Mononuclear cell (primary cell): ENCODE results near the gene RNF224. TPM values are rescaled to one million over a fixed set of nuclear protein-coding genes. Genes with fewer than 3 reads are reported as not detected.

Experiments used
- H3K27me3 ChIP-seq: 2 replicates; pipeline ENCODE4 v1.6.0; 2011; ENCODE audit warnings: low read length, control low read depth; ENCODE audit not compliant: insufficient read depth
- H3K4me1 ChIP-seq: 2 replicates; pipeline ENCODE4 v1.5.1; 2011; ENCODE audit warnings: mild to moderate bottlenecking, low read length, control low read depth; ENCODE audit not compliant: insufficient read depth
- H3K4me3 ChIP-seq: 2 replicates; pipeline ENCODE4 v1.5.1; 2011; ENCODE audit warnings: mild to moderate bottlenecking, low read length, moderate library complexity
- H3K9me3 ChIP-seq: 2 replicates; pipeline ENCODE4 v1.5.1; 2011; ENCODE audit warnings: low read depth, mild to moderate bottlenecking, control low read depth, low read length
- total RNA-seq: library from RNA; depleted of rRNA; stranded (reverse); fragments of >200 nt; gene quantifications from one replicate; pipeline ENCODE4 v1.2.3, GENCODE V29; 2012

The RNF224 gene
- total RNA-seq, 1 donor: 0.10 TPM

DNA sequence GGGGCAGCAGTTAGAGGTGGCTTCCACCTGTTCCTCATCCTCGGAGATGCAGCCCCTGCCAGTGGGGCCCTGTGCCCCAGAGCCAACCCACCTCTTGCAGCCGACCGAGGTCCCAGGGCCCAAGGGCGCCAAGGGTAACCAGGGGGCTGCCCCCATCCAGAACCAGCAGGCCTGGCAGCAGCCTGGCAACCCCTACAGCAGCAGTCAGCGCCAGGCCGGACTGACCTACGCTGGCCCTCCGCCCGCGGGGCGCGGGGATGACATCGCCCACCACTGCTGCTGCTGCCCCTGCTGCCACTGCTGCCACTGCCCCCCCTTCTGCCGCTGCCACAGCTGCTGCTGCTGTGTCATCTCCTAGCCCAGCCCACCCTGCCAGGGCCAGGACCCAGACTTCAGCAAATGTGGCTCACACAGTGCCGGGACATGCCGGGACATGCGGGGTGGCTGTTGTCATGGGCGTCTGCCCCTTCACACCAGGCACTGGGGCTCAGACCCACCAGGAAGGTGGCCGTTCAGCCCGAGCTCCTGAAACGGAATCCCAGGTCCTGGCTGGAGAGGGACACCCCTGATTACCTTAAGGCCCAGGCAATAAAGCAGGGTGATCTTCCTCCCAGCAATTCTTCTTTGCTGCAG lies 1.5 kb upstream of the RNF224 start:
- Histone ChIP-seq H3K27me3 (no peaks in the 10 kb centered on the region), H3K4me1 (peaks cover 24% of the 10 kb centered on the region), H3K4me3 (no peak overlapping the region), H3K9me3 (no peaks in the 10 kb centered on the region)

DNA sequence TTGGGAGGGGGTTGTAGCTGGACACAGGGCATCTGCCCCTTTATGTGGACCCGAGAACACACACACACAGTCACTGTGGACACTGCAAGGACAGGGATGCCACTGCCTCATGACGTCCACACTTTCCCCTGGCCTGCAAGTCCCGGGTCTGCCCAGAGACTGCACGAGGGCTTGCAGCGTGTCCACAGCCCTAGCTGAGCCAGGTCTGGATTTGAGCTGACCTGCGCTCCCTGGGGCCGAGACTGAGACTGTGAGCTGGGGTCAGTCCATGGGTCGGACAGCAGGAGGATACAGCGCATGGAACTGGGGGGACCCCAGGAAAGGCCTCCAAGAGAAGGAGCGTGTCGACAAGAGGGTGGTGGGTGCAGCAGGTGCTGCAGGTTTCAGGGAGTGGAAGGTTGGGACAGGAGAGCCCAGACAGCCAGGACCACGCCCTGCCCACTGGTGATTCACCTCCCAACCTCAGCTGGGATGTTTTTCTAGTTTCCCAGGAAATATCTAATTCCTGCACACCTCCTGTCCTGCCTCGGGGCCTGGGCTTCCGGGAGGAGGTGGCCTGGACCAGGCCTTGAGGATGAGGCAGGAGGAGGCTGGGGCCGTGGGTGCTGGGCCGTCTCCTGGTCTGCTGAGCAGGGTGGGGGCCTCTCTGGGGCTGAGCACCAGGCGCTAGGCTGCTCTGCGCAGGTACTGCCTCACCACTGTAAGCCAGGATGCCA lies 806 bp upstream of the RNF224 start:
- Histone ChIP-seq H3K9me3 (no peaks in the 10 kb centered on the region), H3K27me3 (no peaks in the 10 kb centered on the region), H3K4me3 (no peak overlapping the region), H3K4me1 (peaks cover 24% of the 10 kb centered on the region)

DNA sequence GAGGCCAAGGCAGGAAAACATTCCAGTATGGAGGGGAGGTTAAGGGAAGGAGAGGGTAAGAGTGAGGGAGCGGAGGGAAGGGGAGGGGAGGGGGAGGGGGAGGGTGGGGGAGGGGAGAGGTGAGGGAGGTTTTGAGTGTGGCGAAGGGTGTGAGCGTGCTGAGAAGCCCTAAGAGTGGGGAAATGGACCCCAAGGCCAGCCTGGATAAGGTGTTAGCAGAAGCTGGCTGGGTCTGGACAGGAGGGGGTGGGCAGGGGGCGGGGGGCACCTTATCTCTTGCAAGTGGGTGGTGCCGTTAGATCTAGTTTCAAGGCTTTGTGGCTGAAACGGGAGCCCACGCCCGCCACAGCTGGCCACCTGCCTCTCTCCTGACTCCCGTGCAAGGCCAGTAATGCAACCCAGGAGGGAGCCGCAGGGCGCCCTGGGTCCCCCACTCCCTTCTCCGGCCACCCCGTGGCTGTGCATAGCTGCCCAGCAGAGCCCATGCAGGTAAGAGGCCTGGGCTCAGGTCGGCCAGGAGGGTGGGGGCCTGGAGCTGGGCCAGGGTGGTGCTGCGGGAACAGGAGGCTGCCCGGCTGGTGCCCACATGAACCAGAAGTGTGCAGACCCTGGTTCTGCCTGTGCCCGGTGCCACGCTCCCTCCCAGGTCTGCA lies 677 bp downstream of the RNF224 start:
- H3K27me3 ChIP-seq: no peaks in the 10 kb centered on the region

DNA sequence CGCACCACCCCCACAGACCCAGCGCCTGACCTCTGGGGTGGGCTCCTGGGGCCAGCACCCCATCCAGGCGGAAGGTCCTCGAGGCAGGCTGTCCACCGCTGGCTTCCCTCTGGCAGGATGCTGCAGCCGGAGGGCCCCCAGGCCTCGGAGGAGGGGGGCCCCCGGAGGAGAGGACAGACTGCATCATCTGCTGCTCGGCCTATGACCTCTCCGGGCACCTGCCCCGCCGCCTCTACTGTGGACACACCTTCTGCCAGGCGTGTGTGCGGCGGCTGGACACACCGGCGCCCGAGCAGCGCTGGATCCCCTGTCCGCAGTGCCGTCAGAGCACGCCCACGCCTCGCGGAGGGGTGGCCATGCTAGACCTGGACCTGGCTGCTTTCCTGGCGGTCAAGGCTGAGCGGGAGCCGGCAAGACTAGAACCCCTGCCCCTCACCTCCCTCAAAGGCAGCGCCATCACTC lies 1.2 kb downstream of the RNF224 start:
- no peaks in the 10 kb centered on the region for H3K9me3 ChIP-seq
- no peak overlapping the region for H3K4me3 ChIP-seq
- H3K27me3 ChIP-seq: no peaks in the 10 kb centered on the region
- peaks cover 16% of the 10 kb centered on the region for H3K4me1 ChIP-seq

More for the DNA sequence above, 677 bp downstream of the RNF224 start:
- H3K4me1 ChIP-seq: peaks cover 17% of the 10 kb centered on the region
- no peaks in the 10 kb centered on the region for H3K9me3 ChIP-seq
- H3K4me3 ChIP-seq: no peak overlapping the region

DNA sequence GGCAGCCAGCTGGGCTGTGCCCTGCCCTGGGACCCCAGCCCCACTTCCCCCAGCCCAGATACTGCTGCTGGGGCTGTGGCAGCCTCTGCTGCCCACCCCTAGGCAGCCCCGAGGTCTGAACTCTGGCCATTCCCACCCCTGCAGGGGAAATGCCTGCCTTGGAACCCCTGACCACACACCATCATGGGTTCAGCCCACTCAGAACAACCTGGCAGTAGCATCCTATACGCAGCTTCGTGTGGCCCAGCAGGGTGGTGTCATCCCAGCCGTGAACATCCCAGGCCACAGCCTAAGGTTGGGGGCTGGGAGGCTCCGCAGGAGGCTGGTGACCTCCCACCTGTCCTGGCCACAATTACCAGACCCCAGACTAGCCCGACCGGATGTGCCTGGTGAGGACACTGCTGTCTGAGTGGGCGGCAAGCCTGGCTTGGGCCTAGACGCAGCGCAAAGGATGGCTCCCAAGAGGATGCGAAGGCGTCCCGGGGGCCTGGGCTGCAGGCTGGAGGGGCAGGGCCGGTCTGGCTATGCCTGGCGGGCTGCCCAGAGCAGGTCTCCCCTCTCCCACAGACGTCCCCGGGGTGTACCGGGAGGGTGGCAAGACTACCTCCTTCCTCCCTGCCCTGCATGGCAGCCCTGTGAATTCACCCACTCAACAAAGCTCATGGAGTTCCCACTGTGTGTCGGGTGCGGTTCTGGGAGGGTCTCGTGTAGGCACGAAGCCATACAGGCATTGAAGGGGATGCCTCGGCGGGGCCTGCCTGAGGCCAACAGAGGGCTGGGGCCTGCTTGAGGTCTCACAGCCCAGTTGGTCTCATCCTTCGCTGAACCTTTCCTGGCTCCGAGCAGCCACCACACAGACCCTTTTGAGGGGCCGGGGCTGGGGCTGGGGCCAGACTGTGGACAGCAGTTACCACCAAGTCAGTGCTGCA lies 1.9 kb downstream of the RNF224 start:
- Histone ChIP-seq H3K4me1 (peaks cover 10% of the 10 kb centered on the region), H3K4me3 (no peak overlapping the region), H3K9me3 (no peaks in the 10 kb centered on the region), H3K27me3 (no peaks in the 10 kb centered on the region)

DNA sequence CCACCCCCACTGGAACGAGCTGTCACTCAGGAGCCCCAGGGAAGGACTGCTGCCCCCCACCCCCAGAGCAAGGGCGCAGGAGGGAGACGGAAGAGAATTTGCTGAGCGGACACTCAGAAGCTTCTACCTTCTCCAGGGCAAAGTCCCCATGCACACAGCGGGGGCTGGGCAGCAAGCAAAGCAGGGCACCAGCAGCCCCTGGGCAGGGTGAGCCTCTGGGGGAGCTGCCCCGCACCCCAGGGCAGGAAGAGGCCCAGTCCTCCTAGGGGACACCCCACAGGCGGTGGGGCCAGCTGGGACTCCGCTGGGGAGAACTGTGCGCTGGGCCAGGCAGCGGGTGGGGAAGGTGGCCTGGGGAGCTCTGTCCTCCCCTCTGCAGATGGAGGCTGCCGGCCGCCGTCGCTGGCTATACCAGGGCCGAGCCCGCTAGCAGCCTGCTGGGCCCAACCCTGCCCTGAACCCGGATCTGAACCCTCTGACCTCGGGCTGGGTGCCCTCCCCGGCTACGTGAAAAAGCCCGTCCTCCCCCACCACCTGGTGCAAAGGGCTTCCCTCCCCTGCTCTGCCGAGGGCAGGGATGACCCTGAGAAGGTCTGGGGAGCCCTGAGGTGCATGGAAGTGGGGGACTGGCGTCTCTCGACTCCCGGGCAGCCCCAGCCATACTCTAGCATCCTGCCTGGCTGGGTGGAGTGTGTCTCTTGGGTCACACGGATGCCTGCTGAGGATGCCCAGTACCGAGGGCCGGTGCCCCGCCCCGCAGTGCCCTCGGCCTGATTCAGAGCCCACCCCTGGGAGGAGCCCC lies 2.8 kb downstream of the RNF224 start:
- no peaks in the 10 kb centered on the region for H3K9me3 ChIP-seq
- H3K4me1 ChIP-seq: peaks cover 4% of the 10 kb centered on the region
- H3K4me3 ChIP-seq: no peak overlapping the region
- no peaks in the 10 kb centered on the region for H3K27me3 ChIP-seq

DNA sequence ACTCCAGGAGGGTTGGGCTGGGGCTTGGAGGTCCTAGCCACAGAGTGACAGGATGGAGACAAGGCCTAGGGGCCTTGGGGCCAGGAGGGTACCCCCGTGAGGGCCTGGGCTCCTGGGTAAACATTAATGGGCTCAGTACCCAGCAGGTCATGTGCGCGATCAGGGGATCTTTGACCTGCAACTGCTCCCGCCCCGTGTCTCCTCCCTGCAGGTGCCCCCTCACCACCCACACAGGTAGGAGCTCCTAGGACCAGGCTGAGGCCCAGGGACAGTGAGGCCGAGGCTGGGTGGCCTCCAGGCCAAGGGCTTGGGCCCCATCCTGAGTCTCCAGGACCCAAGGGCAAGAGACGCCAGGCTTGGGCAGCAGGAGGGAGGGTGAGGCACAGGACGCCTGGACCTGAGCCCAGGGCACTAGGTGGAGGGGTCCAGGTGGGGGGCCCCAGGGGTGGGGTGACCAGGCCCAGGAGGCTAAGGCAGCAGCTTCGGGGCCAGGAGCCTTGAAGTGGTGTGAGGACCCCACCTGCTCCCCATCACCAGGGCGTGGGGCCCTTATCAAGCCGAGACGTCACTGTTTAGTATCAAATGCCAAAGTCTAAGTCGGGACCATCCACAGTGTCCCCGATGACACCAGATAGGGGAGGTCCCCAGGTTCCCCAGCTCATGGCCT lies 3.5 kb downstream of the RNF224 start, which contains the start of gene SLC34A3:
Gene SLC34A3, plus strand, starts transcription at position 197 of the 667 bp plus-strand sequence. CDS start 802 bp downstream, outside the sequence.
- no peak within 1 kb of the TSS for H3K4me3 ChIP-seq
- no peaks in the 10 kb centered on the region for H3K27me3 ChIP-seq
- no peaks in the 10 kb centered on the region for H3K9me3 ChIP-seq
- H3K4me1 ChIP-seq: peaks cover 4% of the 10 kb centered on the region

DNA sequence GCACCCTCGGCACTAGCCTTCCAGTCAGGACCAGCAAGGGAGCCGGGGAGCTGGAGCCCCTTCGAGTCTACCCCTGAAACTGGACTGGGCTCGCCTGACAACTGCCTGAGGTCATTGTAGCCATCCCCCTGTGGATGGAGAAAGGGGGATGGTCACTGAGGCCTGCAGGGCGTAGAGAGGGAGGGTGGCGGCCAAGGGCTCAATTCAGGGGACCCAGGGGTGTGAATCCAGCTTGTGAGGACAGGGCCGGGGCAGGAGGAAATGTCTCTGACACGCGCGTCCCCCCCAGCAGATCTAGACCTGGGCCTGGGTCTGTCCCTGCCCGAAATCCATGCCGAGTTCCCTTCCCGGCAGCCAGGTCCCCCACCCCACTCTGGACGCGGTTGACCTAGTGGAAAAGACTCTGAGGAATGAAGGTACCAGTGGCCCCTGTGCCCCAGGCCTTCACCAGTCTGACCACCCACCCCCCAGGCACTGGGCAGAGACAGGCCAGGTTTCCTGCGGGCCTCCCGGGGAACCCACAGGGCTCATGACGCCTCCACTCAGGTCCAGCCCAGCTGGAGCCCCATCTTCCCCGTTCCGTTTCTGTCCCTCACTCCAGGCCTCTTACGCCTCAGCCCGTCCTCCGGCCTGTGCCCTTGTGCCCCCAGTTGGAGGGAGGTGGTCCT lies 4.2 kb downstream of the RNF224 start:
- no peaks in the 10 kb centered on the region for H3K27me3 ChIP-seq
- H3K4me3 ChIP-seq: no peak overlapping the region
- H3K4me1 ChIP-seq: peaks cover 11% of the 10 kb centered on the region
- H3K9me3 ChIP-seq: no peaks in the 10 kb centered on the region

DNA sequence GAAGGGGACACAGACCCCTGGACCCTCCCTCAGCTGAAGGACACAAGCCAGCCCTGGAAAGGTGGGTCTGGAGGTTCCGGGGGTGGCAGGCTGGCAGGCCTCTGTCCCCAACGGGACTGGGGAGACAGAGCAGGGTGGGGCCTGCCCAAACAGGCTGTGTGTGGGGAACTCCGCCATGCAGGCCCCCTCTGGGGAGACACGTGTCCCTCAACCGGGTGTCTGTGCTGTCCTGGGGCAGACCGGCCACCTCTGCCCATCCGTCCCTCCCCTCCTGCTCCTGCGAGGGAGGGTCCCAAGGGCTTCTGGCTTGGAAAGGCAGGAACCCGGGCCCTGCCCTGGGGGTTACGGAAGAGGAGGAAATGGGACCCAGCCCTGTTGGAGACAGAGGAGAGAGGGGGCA lies 4.8 kb downstream of the RNF224 start:
- peaks cover 17% of the 10 kb centered on the region for H3K4me1 ChIP-seq

DNA sequence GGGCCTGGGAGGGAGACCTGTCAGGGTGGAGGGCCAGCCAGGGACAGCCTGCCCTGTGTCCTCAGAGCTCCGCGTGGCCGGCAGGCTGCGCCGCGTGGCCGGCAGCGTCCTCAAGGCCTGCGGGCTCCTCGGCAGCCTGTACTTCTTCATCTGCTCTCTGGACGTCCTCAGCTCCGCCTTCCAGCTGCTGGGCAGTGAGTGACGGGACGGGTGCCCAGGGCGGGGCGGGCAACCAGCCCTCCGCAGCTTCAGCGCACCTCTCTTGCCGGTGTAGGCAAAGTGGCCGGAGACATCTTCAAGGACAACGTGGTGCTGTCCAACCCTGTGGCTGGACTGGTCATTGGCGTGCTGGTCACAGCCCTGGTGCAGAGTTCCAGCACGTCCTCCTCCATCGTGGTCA lies 5.2 kb downstream of the RNF224 start:
- H3K9me3 ChIP-seq: no peaks in the 10 kb centered on the region
- peaks cover 17% of the 10 kb centered on the region for H3K4me1 ChIP-seq
- H3K4me3 ChIP-seq: no peak overlapping the region
- H3K27me3 ChIP-seq: no peaks in the 10 kb centered on the region

More for the DNA sequence above, 4.8 kb downstream of the RNF224 start:
- Histone ChIP-seq H3K27me3 (no peaks in the 10 kb centered on the region), H3K4me3 (no peak overlapping the region), H3K9me3 (no peaks in the 10 kb centered on the region)

DNA sequence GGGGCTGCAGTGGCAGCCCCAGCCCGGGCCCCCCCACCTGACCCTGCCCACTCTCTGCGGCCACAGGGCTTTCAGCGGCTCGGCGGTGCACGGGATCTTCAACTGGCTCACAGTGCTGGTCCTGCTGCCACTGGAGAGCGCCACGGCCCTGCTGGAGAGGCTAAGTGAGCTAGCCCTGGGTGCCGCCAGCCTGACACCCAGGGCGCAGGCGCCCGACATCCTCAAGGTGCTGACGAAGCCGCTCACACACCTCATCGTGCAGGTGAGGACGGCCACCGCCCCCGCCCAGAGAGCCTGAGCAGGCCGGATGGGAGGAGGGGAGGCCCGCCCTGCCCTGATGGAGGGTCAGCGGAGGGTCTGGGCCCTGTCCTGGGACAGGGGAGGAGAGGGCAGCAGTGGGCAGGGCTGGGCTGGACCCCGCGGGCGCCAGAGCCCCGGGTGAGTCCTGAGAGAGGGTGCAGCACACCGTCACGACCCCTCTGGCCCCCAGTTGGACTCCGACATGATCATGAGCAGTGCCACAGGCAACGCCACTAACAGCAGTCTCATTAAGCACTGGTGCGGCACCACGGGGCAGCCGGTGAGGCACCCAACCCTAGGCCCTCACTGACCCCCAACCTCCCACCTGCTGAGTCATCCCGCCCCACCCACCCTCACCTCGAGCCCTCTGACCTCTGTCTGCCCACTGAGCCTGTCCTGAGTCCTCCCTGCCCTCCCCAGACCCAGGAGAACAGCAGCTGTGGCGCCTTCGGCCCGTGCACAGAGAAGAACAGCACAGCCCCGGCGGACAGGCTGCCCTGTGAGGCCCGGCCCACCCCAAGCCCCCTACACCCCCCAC lies 6.1 kb downstream of the RNF224 start:
- H3K4me1 ChIP-seq: peaks cover 17% of the 10 kb centered on the region
- no peaks in the 10 kb centered on the region for H3K9me3 ChIP-seq
- H3K4me3 ChIP-seq: no peak overlapping the region
- H3K27me3 ChIP-seq: no peaks in the 10 kb centered on the region

DNA sequence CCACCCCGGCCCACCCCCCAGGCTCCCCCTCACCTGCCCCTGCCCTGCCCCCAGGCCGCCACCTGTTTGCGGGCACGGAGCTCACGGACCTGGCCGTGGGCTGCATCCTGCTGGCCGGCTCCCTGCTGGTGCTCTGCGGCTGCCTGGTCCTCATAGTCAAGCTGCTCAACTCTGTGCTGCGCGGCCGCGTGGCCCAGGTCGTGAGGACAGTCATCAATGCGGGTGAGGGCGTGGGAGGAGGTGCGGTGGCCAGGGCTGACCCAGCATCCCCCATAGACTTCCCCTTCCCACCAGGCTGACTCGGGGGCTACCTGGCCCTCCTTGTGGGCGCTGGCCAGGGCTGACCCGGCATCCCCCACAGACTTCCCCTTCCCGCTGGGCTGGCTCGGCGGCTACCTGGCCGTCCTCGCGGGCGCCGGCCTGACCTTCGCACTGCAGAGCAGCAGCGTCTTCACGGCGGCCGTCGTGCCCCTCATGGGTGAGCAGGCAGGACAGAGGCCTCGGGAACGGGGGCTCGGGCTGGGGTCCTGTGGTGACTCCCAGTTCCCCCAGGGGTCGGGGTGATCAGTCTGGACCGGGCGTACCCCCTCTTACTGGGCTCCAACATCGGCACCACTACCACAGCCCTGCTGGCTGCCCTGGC lies 6.9 kb downstream of the RNF224 start:
- Histone ChIP-seq H3K27me3 (no peaks in the 10 kb centered on the region), H3K4me3 (no peak overlapping the region), H3K9me3 (no peaks in the 10 kb centered on the region), H3K4me1 (peaks cover 24% of the 10 kb centered on the region)
